Endothelial cell of umbilical vein (primary cell): ENCODE data around the gene ZSCAN25. TPM values are rescaled to one million over a fixed set of nuclear protein-coding genes. Genes with fewer than 3 reads are reported as not detected.
"Not testable (repeated sequence)": the region's sequence is repeated elsewhere in the genome, so short reads cannot be mapped to it uniquely, and the experiment has no call there.

Experiments
- BruUV-seq: library from RNA; stranded (reverse); fragments of 400-500 nt; replicated peaks from 2 replicates; lab custom pipeline; 2021; lab: Mats Ljungman, UMichigan
- CTCF ChIA-PET: fragments of 300-600, 350-600 bp; sonication (Branson Sonifier 250); formaldehyde crosslinking; loops from one replicate; lab custom pipeline; 2021; ENCODE audit warnings: antibody characterized with exemption, inconsistent platforms; lab: Charles Lee
- POLR2A ChIA-PET: fragments of 300-600, 350-600 bp; sonication (Branson Sonifier 250); formaldehyde crosslinking; loops from one replicate; lab custom pipeline; 2021; ENCODE audit warnings: antibody characterized with exemption, inconsistent platforms; lab: Charles Lee
- DNase-seq: peaks from one replicate; pipeline ENCODE4 v3.0.0-alpha.2; 2011; ENCODE audit warnings: low read depth, low spot score
- FAIRE-seq: peaks from 2 replicates; lab custom pipeline; 2011; peaks lifted over from hg19 to GRCh38; lab: Jason Lieb, UNC
- H2AFZ ChIP-seq: 2 replicates; pipeline ENCODE4 v1.6.0; 2012; ENCODE audit warnings: low read depth, low read length, control low read depth, inconsistent platforms
- H3K27ac ChIP-seq: 2 replicates; pipeline ENCODE4 v1.5.1; 2011; ENCODE audit warnings: low read depth, mild to moderate bottlenecking, control low read depth, low read length, moderate library complexity; ENCODE audit not compliant: insufficient read depth
- H3K27me3 ChIP-seq, 2 experiments: 2 replicates each; pipeline versions ENCODE4 v1.6.0 to v1.6.1; 2011; ENCODE audit warnings: low read length in 2 of 2, mixed read lengths in 1 of 2; ENCODE audit not compliant: control insufficient read depth in 2 of 2, insufficient read depth in 2 of 2
- H3K36me3 ChIP-seq, 2 experiments: 2 replicates in 1 of 2; 3 replicates in 1 of 2; pipeline ENCODE4 v1.5.1; 2011; ENCODE audit warnings: low read length in 2 of 2, mild to moderate bottlenecking in 1 of 2, moderate library complexity in 1 of 2; ENCODE audit not compliant: control insufficient read depth in 2 of 2, insufficient read depth in 2 of 2; ENCODE audit errors: extremely low read depth in 1 of 2
- H3K4me1 ChIP-seq: 3 replicates; pipeline ENCODE4 v1.5.1; 2011; ENCODE audit warnings: mild to moderate bottlenecking, low read length; ENCODE audit not compliant: control insufficient read depth, insufficient read depth; ENCODE audit errors: extremely low read depth
- H3K4me2 ChIP-seq: 2 replicates; pipeline ENCODE4 v1.6.1; 2011; ENCODE audit warnings: low read length, control low read depth, mixed read lengths; ENCODE audit not compliant: insufficient read depth
- H3K4me3 ChIP-seq, 3 experiments: fragments of 200-600 bp in 1 of 3; sonication (generic), shearing (Covaris generic) in 1 of 3; replicated peaks in 1 of 3; 2 replicates each; pipeline ENCODE4 v1.5.1; 2011 to 2016; ENCODE audit warnings: control low read depth in 3 of 3, low read length in 3 of 3, mild to moderate bottlenecking in 2 of 3, inconsistent platforms in 1 of 3, low read depth in 1 of 3, moderate library complexity in 1 of 3; ENCODE audit not compliant: insufficient read depth in 1 of 3
- H3K79me2 ChIP-seq: 2 replicates; pipeline ENCODE4 v1.6.0; 2012; ENCODE audit warnings: low read length, inconsistent platforms; ENCODE audit not compliant: control insufficient read depth, insufficient read depth
- H3K9ac ChIP-seq: replicated peaks from 2 replicates; pipeline ENCODE3; 2011; ENCODE audit warnings: low read length, control low read depth; ENCODE audit not compliant: insufficient read depth; ENCODE audit errors: extremely low read depth
- H3K9me1 ChIP-seq: replicated peaks from 3 replicates; pipeline ENCODE4 v1.6.0; 2011; ENCODE audit warnings: mild to moderate bottlenecking, low read length; ENCODE audit not compliant: control insufficient read depth, insufficient read depth; ENCODE audit errors: extremely low read depth
- H3K9me3 ChIP-seq: replicated peaks from 2 replicates; pipeline ENCODE4 v1.5.1; 2012; ENCODE audit warnings: low read length, inconsistent platforms; ENCODE audit not compliant: control insufficient read depth, insufficient read depth
- H4K20me1 ChIP-seq: replicated peaks from 2 replicates; pipeline ENCODE3; 2011; ENCODE audit warnings: mild to moderate bottlenecking, low read length; ENCODE audit not compliant: control insufficient read depth, insufficient read depth; ENCODE audit errors: extremely low read depth
- EZH2 ChIP-seq: IDR thresholded peaks from 2 replicates; pipeline ENCODE4 v1.6.1; 2012; ENCODE audit warnings: borderline replicate concordance, low read depth, mild to moderate bottlenecking, moderate library complexity, low read length, inconsistent platforms; ENCODE audit not compliant: severe bottlenecking
- FOS ChIP-seq: IDR thresholded peaks from 2 replicates; pipeline ENCODE4 v1.6.1; 2011; ENCODE audit warnings: mild to moderate bottlenecking, low read length, moderate library complexity, borderline replicate concordance; ENCODE audit not compliant: insufficient read depth
- GATA2 ChIP-seq: IDR thresholded peaks from 2 replicates; pipeline ENCODE4 v1.7.0; 2011; ENCODE audit warnings: low read depth, mild to moderate bottlenecking, moderate library complexity, mixed read lengths, low read length; ENCODE audit not compliant: insufficient read length, insufficient read depth
- JUN ChIP-seq: IDR thresholded peaks from 2 replicates; pipeline ENCODE4 v1.6.1; 2011; ENCODE audit warnings: borderline replicate concordance, low read depth; ENCODE audit not compliant: insufficient read length, insufficient read depth
- MYC ChIP-seq: IDR thresholded peaks from one replicate; pipeline ENCODE4 v1.6.1; 2011; ENCODE audit warnings: mild to moderate bottlenecking, low read depth, low read length
- POLR2A ChIP-seq: IDR thresholded peaks from 2 replicates; pipeline ENCODE4 v1.6.1; 2012; ENCODE audit warnings: low read depth, mild to moderate bottlenecking, control low read depth, low read length
- POLR2AphosphoS5 ChIP-seq: IDR thresholded peaks from 2 replicates; pipeline ENCODE4 v1.6.1; 2012; ENCODE audit warnings: low read depth, mild to moderate bottlenecking, control low read depth, low read length, moderate library complexity; ENCODE audit not compliant: insufficient read depth
- dilution Hi-C: fragments of 300-500 bp; cut with MboI; formaldehyde crosslinking; loops from one replicate; pipeline ENCODE4 v1.15.0; 2019; ENCODE audit warnings: low sequenced_read_pairs; ENCODE audit not compliant: extremely low pct_ligation_motif_present
- intact Hi-C: fragments of 100-400 bp; cut with micrococcal nuclease; formaldehyde crosslinking; loops from one replicate; pipeline ENCODE4 v1.10.0; 2022
- polyA plus RNA-seq, 4 experiments: library from polyadenylated mRNA; depleted of rRNA in 3 of 4; stranded (reverse) in 3 of 4; unstranded in 1 of 4; fragments of >200 nt; gene quantifications; 2 replicates each; pipeline versions ENCODE4 v1.2.1 to v1.2.3, GENCODE V29; 2011 to 2012; ENCODE audit warnings: missing spikeins in 1 of 4
- total RNA-seq: library from RNA; stranded (reverse); gene quantifications from 2 replicates; pipeline ENCODE4 v1.2.3, GENCODE V29; 2021
- TF ChIP-seq, protein P1 (sequence below), 2 donors: IDR thresholded peaks; 1 replicate in 1 of 2; 2 replicates in 1 of 2; pipeline ENCODE4 v1.5.1; 2011; ENCODE audit warnings: low read length in 2 of 2, mild to moderate bottlenecking in 2 of 2, moderate library complexity in 2 of 2, control low read depth in 1 of 2, inconsistent platforms in 1 of 2, low read depth in 1 of 2; ENCODE audit not compliant: insufficient read depth in 1 of 2; ENCODE audit errors: extremely low read depth in 1 of 2
- TF ChIP-seq, protein P2 (sequence below): IDR thresholded peaks from 2 replicates; pipeline ENCODE4 v1.6.1; 2011; ENCODE audit not compliant: insufficient read depth, insufficient read length

Gene ZSCAN25
- total and polyA plus RNA-seq, 2 donors (not counting 3 experiments of a cell fraction or from before 2014, with no cell fraction given), result 8.9 to 13.8 TPM

DNA sequence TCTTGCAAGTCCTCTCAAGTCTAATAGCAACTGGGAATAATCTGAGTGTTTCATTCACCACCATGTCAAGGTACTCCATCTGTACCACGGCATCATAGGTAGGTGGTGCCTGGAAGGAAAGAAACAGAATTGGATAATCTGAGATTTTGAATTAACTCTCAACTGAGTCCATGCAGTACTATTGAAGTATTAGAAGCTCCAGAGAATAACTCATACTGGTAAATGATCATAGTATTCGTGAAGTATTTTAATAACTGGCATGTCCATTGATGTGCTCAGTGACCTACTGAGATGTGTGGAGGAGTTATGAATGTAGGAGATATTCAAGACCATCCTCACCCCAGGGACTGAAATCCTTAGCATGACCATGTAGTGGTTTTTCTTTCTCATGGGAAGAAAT lies 35.9 kb downstream of the ZSCAN25 start:
- H3K9me3 ChIP-seq, result no peaks in the 10 kb centered on the region
- no peak overlapping the region for H3K27ac ChIP-seq
- no TSS peak for BruUV-seq
- no peak for TF ChIP-seq JUN
- TF ChIP-seq EZH2, result no peak
- TF ChIP-seq FOS, result no peak
- no peak for TF ChIP-seq MYC
- TF ChIP-seq, protein P1, sequence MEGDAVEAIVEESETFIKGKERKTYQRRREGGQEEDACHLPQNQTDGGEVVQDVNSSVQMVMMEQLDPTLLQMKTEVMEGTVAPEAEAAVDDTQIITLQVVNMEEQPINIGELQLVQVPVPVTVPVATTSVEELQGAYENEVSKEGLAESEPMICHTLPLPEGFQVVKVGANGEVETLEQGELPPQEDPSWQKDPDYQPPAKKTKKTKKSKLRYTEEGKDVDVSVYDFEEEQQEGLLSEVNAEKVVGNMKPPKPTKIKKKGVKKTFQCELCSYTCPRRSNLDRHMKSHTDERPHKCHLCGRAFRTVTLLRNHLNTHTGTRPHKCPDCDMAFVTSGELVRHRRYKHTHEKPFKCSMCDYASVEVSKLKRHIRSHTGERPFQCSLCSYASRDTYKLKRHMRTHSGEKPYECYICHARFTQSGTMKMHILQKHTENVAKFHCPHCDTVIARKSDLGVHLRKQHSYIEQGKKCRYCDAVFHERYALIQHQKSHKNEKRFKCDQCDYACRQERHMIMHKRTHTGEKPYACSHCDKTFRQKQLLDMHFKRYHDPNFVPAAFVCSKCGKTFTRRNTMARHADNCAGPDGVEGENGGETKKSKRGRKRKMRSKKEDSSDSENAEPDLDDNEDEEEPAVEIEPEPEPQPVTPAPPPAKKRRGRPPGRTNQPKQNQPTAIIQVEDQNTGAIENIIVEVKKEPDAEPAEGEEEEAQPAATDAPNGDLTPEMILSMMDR (IDR thresholded peaks at IDR 0.05; ENCODE audit: extremely low read depth in 1 of 2, insufficient read depth in 1 of 2, low read depth in 1 of 2, low read length in 2 of 2), result no peak
- TF ChIP-seq POLR2A, result no peak
- no peak for TF ChIP-seq GATA2
- TF ChIP-seq POLR2AphosphoS5, result no peak
- TF ChIP-seq, protein P2, sequence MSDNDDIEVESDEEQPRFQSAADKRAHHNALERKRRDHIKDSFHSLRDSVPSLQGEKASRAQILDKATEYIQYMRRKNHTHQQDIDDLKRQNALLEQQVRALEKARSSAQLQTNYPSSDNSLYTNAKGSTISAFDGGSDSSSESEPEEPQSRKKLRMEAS, result no peak
- no peak overlapping the region for H3K4me3 ChIP-seq
- no peaks in the 10 kb centered on the region for H3K27me3 ChIP-seq
- ChIA-PET CTCF (no interaction called here), POLR2A (no interaction called here)
- H3K9ac ChIP-seq, result no peak overlapping the region
- H3K4me2 ChIP-seq, result no peak overlapping the region
- DNase-seq (no peak), FAIRE-seq (no peak)
- dilution Hi-C loops (no loop called here), intact Hi-C loops (no loop called here)
- no peaks in the 10 kb centered on the region for H3K9me1 ChIP-seq
- no peaks in the 10 kb centered on the region for H3K4me1 ChIP-seq
- no peaks in the 10 kb centered on the region for H3K36me3 ChIP-seq
- H3K79me2 ChIP-seq, result no peaks in the 10 kb centered on the region
- H2AFZ ChIP-seq, result no peak overlapping the region
- H4K20me1 ChIP-seq, result no peaks in the 10 kb centered on the region

DNA sequence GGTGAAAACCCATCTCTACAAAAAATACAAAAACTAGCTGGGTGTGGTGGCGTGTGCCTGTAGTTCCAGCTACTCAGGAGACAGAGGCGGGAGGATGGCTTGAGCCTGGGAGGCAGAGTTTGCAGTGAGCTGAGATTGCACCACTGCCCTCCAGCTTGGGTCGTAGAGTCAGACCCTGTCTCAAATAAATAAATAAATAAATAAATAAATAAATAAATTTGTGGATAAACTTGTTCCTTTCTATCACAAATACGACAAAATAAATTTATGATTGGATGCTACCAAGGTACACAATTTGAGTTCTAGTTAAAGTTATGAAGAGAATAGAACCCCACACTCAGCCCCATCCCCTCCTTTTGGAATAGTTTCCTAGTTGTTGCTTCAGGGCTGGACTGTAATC lies 36.5 kb downstream of the ZSCAN25 start:
- H3K9me1 ChIP-seq, H3K4me3 ChIP-seq, H3K27me3 ChIP-seq, BruUV-seq, H3K27ac ChIP-seq, intact Hi-C loops, FAIRE-seq, H3K4me2 ChIP-seq, H4K20me1 ChIP-seq, CTCF ChIA-PET, POLR2A ChIA-PET, H3K9ac ChIP-seq, H3K9me3 ChIP-seq, dilution Hi-C loops, DNase-seq, H3K79me2 ChIP-seq, H3K4me1 ChIP-seq, H3K36me3 ChIP-seq, H2AFZ ChIP-seq: not testable (repeated sequence)
